PC-9 (cell line): Measurements from ENCODE around the gene TRIM56. TPM values are rescaled to one million over a fixed set of nuclear protein-coding genes. Genes with fewer than 3 reads are reported as not detected.
"Not testable (repeated sequence)": the region's sequence is repeated elsewhere in the genome, so short reads cannot be mapped to it uniquely, and the experiment has no call there.

Experiments
- BruUV-seq: library from RNA; stranded (reverse); fragments of 400-500 nt; replicated peaks from 2 replicates; lab custom pipeline; 2021; lab: Mats Ljungman, UMichigan
- CTCF ChIA-PET: fragments of 300-600 bp; sonication (Branson Sonifier 250); formaldehyde crosslinking; loops from one replicate; lab custom pipeline; 2022; ENCODE audit warnings: antibody characterized with exemption; lab: Charles Lee
- POLR2A ChIA-PET: fragments of 300-600 bp; sonication (Branson Sonifier 250); formaldehyde crosslinking; loops from one replicate; lab custom pipeline; 2022; ENCODE audit warnings: antibody characterized with exemption; ENCODE audit not compliant: unreplicated experiment; lab: Charles Lee
- DNase-seq, 2 experiments: peaks; one replicate each; pipeline versions ENCODE4 v3.0.0 to v3.0.0-alpha.2; 2015 to 2022; ENCODE audit warnings: mixed read lengths in 1 of 2
- H2AFZ ChIP-seq: fragments of 200-600 bp; sonication (generic); 2 replicates; pipeline ENCODE4 v1.8.1; 2017; ENCODE audit warnings: antibody characterized with exemption
- H3F3A ChIP-seq: fragments of 200-600 bp; sonication (generic); 2 replicates; pipeline ENCODE4 v1.8.1; 2017; ENCODE audit warnings: antibody characterized with exemption, mild to moderate bottlenecking, low read depth; ENCODE audit not compliant: insufficient read depth
- H3K27ac ChIP-seq: fragments of 200-600 bp; sonication (generic); 2 replicates; pipeline ENCODE4 v1.6.1; 2016; ENCODE audit warnings: mixed run types
- H3K27me3 ChIP-seq: fragments of 200-600 bp; sonication (generic); 2 replicates; pipeline ENCODE4 v1.6.1; 2016; ENCODE audit warnings: low read depth, mixed run types; ENCODE audit not compliant: insufficient read depth
- H3K36me3 ChIP-seq: fragments of 200-600 bp; sonication (generic); 2 replicates; pipeline ENCODE4 v1.6.1; 2016; ENCODE audit warnings: low read depth, mixed run types
- H3K4me1 ChIP-seq: fragments of 200-600 bp; sonication (generic); replicated peaks from 2 replicates; pipeline ENCODE4 v1.6.1; 2016; ENCODE audit warnings: mixed run types; ENCODE audit not compliant: insufficient read depth
- H3K4me2 ChIP-seq: fragments of 200-600 bp; sonication (generic); 2 replicates; pipeline ENCODE4 v1.6.1; 2017; ENCODE audit warnings: mixed run types
- H3K4me3 ChIP-seq: fragments of 200-600 bp; sonication (generic); 2 replicates; pipeline ENCODE4 v1.6.1; 2016; ENCODE audit warnings: mixed run types
- H3K79me2 ChIP-seq: fragments of 200-600 bp; sonication (generic); 2 replicates; pipeline ENCODE4 v1.6.1; 2017; ENCODE audit warnings: low read depth, mixed run types
- H3K9me2 ChIP-seq: fragments of 200-600 bp; sonication (generic); 2 replicates; pipeline ENCODE4 v1.8.1; 2017; ENCODE audit warnings: mild to moderate bottlenecking; ENCODE audit not compliant: insufficient read depth
- H3K9me3 ChIP-seq: fragments of 200-600 bp; sonication (generic); 2 replicates; pipeline ENCODE4 v1.8.1; 2016; ENCODE audit warnings: low read depth; ENCODE audit not compliant: insufficient read depth
- H4K20me1 ChIP-seq: fragments of 200-600 bp; sonication (generic); 2 replicates; pipeline ENCODE4 v1.8.1; 2017; ENCODE audit not compliant: insufficient read depth
- CTCF ChIP-seq: fragments of 200-600 bp; sonication (generic); conservative IDR thresholded peaks from 2 replicates; pipeline ENCODE4 v1.6.1; 2017; ENCODE audit warnings: mixed run types, antibody characterized with exemption, mild to moderate bottlenecking, moderate library complexity
- EZH2 ChIP-seq: fragments of 200-600 bp; sonication (generic); IDR thresholded peaks from 2 replicates; pipeline ENCODE4 v1.8.0; 2017; ENCODE audit warnings: antibody characterized with exemption, low read depth
- intact Hi-C: fragments of 100-400 bp; cut with micrococcal nuclease; formaldehyde crosslinking; loops from one replicate; pipeline ENCODE4 v1.10.0; 2022; ENCODE audit not compliant: unreplicated experiment
- total RNA-seq: library from RNA; stranded (reverse); gene quantifications from 2 replicates; pipeline ENCODE4 v1.2.3, GENCODE V29; 2021

The TRIM56 gene
- total RNA-seq, 1 experiment from 2014 or later = 72.3 TPM

- no peak for TF ChIP-seq EZH2
- TF ChIP-seq CTCF = no peak
- intact Hi-C loops = loop anchor here (2.0 to 5.0 kb wide), 2 partner anchors 92 to 351 kb away; partner anchors contain the start of gene POP7
- peaks cover 61% of the 10 kb centered on the region for H3K27me3 ChIP-seq
- DNase-seq = peak in 1 of 2 experiments; percentile 58
- no peaks in the 10 kb centered on the region for H3F3A ChIP-seq
- H2AFZ ChIP-seq = no peak overlapping the region
- no peaks in the 10 kb centered on the region for H3K79me2 ChIP-seq
- H3K4me2 ChIP-seq = no peak overlapping the region
- no peak overlapping the region for H3K27ac ChIP-seq
- ChIA-PET POLR2A (no interaction called here), CTCF (interaction anchor here (1.0 kb wide), 2 partner anchors 100 to 169 kb away, joined by 4 to 6 read pairs; partner anchors contain the start of gene UFSP1)
- H3K9me2 ChIP-seq = no peaks in the 10 kb centered on the region
- H3K36me3 ChIP-seq = no peaks in the 10 kb centered on the region
- H3K4me1 ChIP-seq = no peaks in the 10 kb centered on the region
- no peaks in the 10 kb centered on the region for H3K9me3 ChIP-seq
- no peaks in the 10 kb centered on the region for H4K20me1 ChIP-seq
- no TSS peak for BruUV-seq
- no peak overlapping the region for H3K4me3 ChIP-seq
Observed at GRCh38 chr7:101058355-101058754, 26.9 kb upstream of the TRIM56 start.

GRCh38 chr7:101059620-101059942, 25.7 kb upstream of the TRIM56 start:
- CTCF ChIA-PET = interaction anchor here (0.7 kb wide), 1 partner anchor 82 kb away, joined by 8 read pairs; no protein-coding TSS in a partner anchor

GRCh38 chr7:101060992-101061391, 24.3 kb upstream of the TRIM56 start:
- no peaks in the 10 kb centered on the region for H4K20me1 ChIP-seq
- H3K27me3 ChIP-seq = peaks cover 49% of the 10 kb centered on the region
- no peaks in the 10 kb centered on the region for H3K9me3 ChIP-seq
- TF ChIP-seq EZH2 = no peak
- TF ChIP-seq CTCF = no peak
- H3K27ac ChIP-seq = no peak overlapping the region
- no peaks in the 10 kb centered on the region for H3F3A ChIP-seq
- POLR2A ChIA-PET = no interaction called here
- H3K4me2 ChIP-seq = no peak overlapping the region
- H3K36me3 ChIP-seq = no peaks in the 10 kb centered on the region
- no peak for DNase-seq
- intact Hi-C loops = no loop called here
- no peaks in the 10 kb centered on the region for H3K4me1 ChIP-seq
- H3K79me2 ChIP-seq = no peaks in the 10 kb centered on the region
- BruUV-seq = no TSS peak
- H2AFZ ChIP-seq = no peak overlapping the region
- no peaks in the 10 kb centered on the region for H3K9me2 ChIP-seq
- CTCF ChIA-PET = interaction anchor here (0.6 to 0.7 kb wide), 3 partner anchors 20 to 338 kb away, joined by 3 to 8 read pairs (median 5); no protein-coding TSS in a partner anchor
- H3K4me3 ChIP-seq = no peak overlapping the region

More at GRCh38 chr7:101059620-101059942, 25.7 kb upstream of the TRIM56 start:
- H3K4me2 ChIP-seq = no peak overlapping the region
- DNase-seq = no peak
- H2AFZ ChIP-seq = no peak overlapping the region
- H3F3A ChIP-seq = no peaks in the 10 kb centered on the region
- H3K9me3 ChIP-seq = no peaks in the 10 kb centered on the region
- no peaks in the 10 kb centered on the region for H3K4me1 ChIP-seq
- H3K27me3 ChIP-seq = peaks cover 54% of the 10 kb centered on the region
- no peaks in the 10 kb centered on the region for H4K20me1 ChIP-seq
- no peaks in the 10 kb centered on the region for H3K9me2 ChIP-seq
- H3K4me3 ChIP-seq = no peak overlapping the region
- no TSS peak for BruUV-seq
- intact Hi-C loops = loop anchor here (1.0 to 5.0 kb wide), 6 partner anchors 79 to 352 kb away; partner anchors contain the start of gene POP7
- H3K36me3 ChIP-seq = no peaks in the 10 kb centered on the region
- TF ChIP-seq EZH2 (no peak), CTCF (no peak)
- H3K27ac ChIP-seq = no peak overlapping the region
- POLR2A ChIA-PET = no interaction called here
- no peaks in the 10 kb centered on the region for H3K79me2 ChIP-seq

- H3K79me2 ChIP-seq, H3K4me2 ChIP-seq, H3K36me3 ChIP-seq, intact Hi-C loops, H3K9me3 ChIP-seq, DNase-seq, H3K4me3 ChIP-seq, H3K27ac ChIP-seq, H3F3A ChIP-seq, BruUV-seq, POLR2A ChIA-PET, H2AFZ ChIP-seq, H4K20me1 ChIP-seq, H3K4me1 ChIP-seq, H3K9me2 ChIP-seq: not testable (repeated sequence)
- CTCF ChIA-PET = interaction anchor here (0.9 kb wide), 1 partner anchor 80 kb away, joined by 8 read pairs; no protein-coding TSS in a partner anchor
- H3K27me3 ChIP-seq = peaks cover 24% of the 10 kb centered on the region
Observed at GRCh38 chr7:101064176-101064550, 21.1 kb upstream of the TRIM56 start.

GRCh38 chr7:101065162-101065561, 20.1 kb upstream of the TRIM56 start:
- H2AFZ ChIP-seq, H3K4me2 ChIP-seq, H3K27ac ChIP-seq, POLR2A ChIA-PET, H3K36me3 ChIP-seq, H3K4me1 ChIP-seq, H3K9me3 ChIP-seq, H4K20me1 ChIP-seq, H3K9me2 ChIP-seq, BruUV-seq, H3K4me3 ChIP-seq, H3F3A ChIP-seq, H3K79me2 ChIP-seq, intact Hi-C loops, DNase-seq: not testable (repeated sequence)
- H3K27me3 ChIP-seq = peaks cover 24% of the 10 kb centered on the region
- CTCF ChIA-PET = interaction anchor here (0.7 kb wide), 1 partner anchor 296 kb away, joined by 3 read pairs; no protein-coding TSS in a partner anchor
